Stimulated activated CD8-positive, alpha-beta memory T cell treated with anti-CD3 and anti-CD28 coated beads, Interleukin-7, amount 100 ng/mL, for 4 hours (primary cell): ENCODE measurements around the gene VPS35.

Source experiments
- DNase-seq, 2 donors: peaks; one replicate each; pipeline ENCODE4 v3.0.0-alpha.2; 2020; ENCODE audit warnings: low read depth in 2 of 2

VPS35 gene

GRCh38 chr16:46613352-46613751 is 75.6 kb downstream of the VPS35 start:
- DNase-seq, result no peak

DNA sequence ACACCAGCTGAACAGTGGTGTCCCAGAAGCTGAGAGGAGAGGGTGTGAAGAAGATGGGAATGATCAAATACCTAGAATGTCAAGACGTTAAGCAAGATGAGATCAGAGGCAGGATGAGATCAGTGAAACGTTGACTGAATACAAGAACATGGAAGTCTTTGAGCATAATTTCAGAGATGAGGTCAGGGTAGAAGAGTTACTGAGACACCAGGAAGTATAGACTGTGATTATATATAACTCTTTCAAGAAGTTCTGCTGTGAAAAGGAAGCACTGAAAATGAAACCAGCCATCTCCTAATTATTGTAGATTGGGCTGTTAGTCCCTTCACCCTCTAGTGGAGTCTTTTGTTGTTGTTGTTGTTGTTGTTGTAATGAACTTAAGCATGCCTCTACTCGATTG is 76.9 kb downstream of the VPS35 start:
- DNase-seq, result no peak

DNA sequence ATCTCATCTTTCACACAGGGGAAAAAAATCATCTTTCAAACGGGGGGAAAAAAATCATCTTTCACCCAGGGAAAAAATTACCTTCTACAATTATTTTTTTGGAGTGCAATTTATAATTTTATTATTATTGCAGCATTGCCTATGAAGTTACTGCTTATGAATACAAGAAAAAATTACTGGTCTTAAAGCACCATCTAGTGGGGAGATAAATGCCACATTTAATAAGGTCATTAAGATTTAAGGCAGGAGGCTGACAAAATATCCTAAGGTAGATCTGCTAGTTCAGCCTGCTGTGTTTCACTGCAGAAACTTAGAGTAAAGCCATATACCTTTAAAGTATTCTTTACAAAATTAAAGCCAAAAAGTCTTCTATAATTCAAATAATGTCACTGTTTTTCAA is 81.4 kb downstream of the VPS35 start:
- no peak for DNase-seq

DNA sequence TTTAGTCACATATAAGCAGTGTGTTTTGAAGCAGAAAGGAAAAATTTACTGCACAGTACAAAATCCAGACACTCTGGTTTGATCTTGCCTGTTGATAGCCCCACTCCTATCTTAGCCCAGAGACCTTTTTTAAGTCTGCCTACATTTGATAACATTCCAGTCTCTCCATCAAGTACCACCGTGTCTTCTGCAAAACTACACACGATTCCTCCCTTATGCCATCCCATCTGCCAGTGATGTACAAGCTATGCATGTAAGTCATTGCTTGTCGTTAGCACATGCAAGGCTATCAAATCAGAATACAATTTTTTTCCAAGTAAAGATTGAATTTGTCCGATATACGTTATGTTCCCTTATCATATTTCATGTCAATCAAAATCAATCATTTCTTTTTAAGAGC is 82.7 kb downstream of the VPS35 start:
- no peak for DNase-seq
